Activated CD8-positive, alpha-beta memory T cell treated with anti-CD3 and anti-CD28 coated beads for 36 hours (primary cell): ENCODE data around the gene NMT2. TPM values are rescaled to one million over a fixed set of nuclear protein-coding genes. Genes with fewer than 3 reads are reported as not detected.
"Not testable (repeated sequence)": the region's sequence is repeated elsewhere in the genome, so short reads cannot be mapped to it uniquely, and the experiment has no call there.

Experiments used
- CTCF ChIA-PET: fragments of 350-600 bp; sonication (Branson Sonifier 250); formaldehyde crosslinking; loops from one replicate; lab custom pipeline; 2021; ENCODE audit warnings: antibody characterized with exemption; lab: Charles Lee
- POLR2A ChIA-PET: fragments of 350-600 bp; sonication (Branson Sonifier 250); formaldehyde crosslinking; loops from one replicate; lab custom pipeline; 2021; ENCODE audit warnings: antibody characterized with exemption; lab: Charles Lee
- total RNA-seq, 2 experiments: library from RNA; stranded (reverse); gene quantifications; one replicate each; pipeline ENCODE4 v1.2.3, GENCODE V29; 2021

The NMT2 gene
- 10 to 100 TPM in 1 of 2 experiments, 1 to 10 TPM in 1; 9.8 to 10.1 TPM for total RNA-seq

GRCh38 chr10:15168291-15168785 is at the start of gene NMT2:
TSS of gene NMT2 (minus strand) at chr10:15168693. CDS start at chr10:15168612, 81 bp downstream.
- ChIA-PET POLR2A (interaction anchor here (1.8 kb wide), 1 partner anchor 46 kb away, joined by 8 read pairs; no protein-coding TSS in a partner anchor), CTCF (interaction anchor here (1.7 to 2.1 kb wide), 2 partner anchors 45 to 62 kb away, joined by 6 to 9 read pairs; no protein-coding TSS in a partner anchor)

- POLR2A ChIA-PET: no interaction called here
- CTCF ChIA-PET: no interaction called here
Measured at GRCh38 chr10:15216700-15217099, 48.2 kb upstream of the NMT2 start.

- ChIA-PET CTCF (interaction anchor here (1.0 kb wide), 1 partner anchor 16 kb away, joined by 4 read pairs; no protein-coding TSS in a partner anchor), POLR2A (no interaction called here)
Measured at GRCh38 chr10:15214237-15214636, 45.7 kb upstream of the NMT2 start.

- CTCF ChIA-PET: no interaction called here
Measured at GRCh38 chr10:15213461-15213861, 45.0 kb upstream of the NMT2 start.

GRCh38 chr10:15211464-15211979 is 43.0 kb upstream of the NMT2 start:
- ChIA-PET CTCF (interaction anchor here (0.7 to 1.2 kb wide), 2 partner anchors 13 to 101 kb away, joined by 4 read pairs; no protein-coding TSS in a partner anchor), POLR2A (no interaction called here)

More at GRCh38 chr10:15213461-15213861, 45.0 kb upstream of the NMT2 start:
- POLR2A ChIA-PET: no interaction called here

- ChIA-PET POLR2A (no interaction called here), CTCF (interaction anchor here (0.7 to 1.2 kb wide), 2 partner anchors 12 to 45 kb away, joined by 3 to 4 read pairs; no protein-coding TSS in a partner anchor)
Measured at GRCh38 chr10:15210521-15210920, 42.0 kb upstream of the NMT2 start.

- ChIA-PET CTCF (no interaction called here), POLR2A (no interaction called here)
Measured at GRCh38 chr10:15209827-15210509, 41.5 kb upstream of the NMT2 start.

- CTCF ChIA-PET: interaction anchor here (1.2 kb wide), 1 partner anchor 11 kb away, joined by 3 read pairs; no protein-coding TSS in a partner anchor
Measured at GRCh38 chr10:15208221-15208620, 39.7 kb upstream of the NMT2 start.

GRCh38 chr10:15207410-15207809 is 38.9 kb upstream of the NMT2 start:
- POLR2A ChIA-PET: interaction anchor here (0.6 kb wide), 1 partner anchor 38 kb away, joined by 3 read pairs; no protein-coding TSS in a partner anchor
- CTCF ChIA-PET: not testable (repeated sequence)

More at GRCh38 chr10:15208221-15208620, 39.7 kb upstream of the NMT2 start:
- POLR2A ChIA-PET: interaction anchor here (0.6 kb wide), 1 partner anchor 38 kb away, joined by 3 read pairs; no protein-coding TSS in a partner anchor

GRCh38 chr10:15202639-15203038 is 34.1 kb upstream of the NMT2 start:
- ChIA-PET POLR2A (no interaction called here), CTCF (interaction anchor here (0.9 kb wide), 1 partner anchor 10 kb away, joined by 3 read pairs; no protein-coding TSS in a partner anchor)

- CTCF ChIA-PET: interaction anchor here (0.9 kb wide), 1 partner anchor 10 kb away, joined by 3 read pairs; no protein-coding TSS in a partner anchor
- POLR2A ChIA-PET: not testable (repeated sequence)
Measured at GRCh38 chr10:15202301-15202621, 33.8 kb upstream of the NMT2 start.

- ChIA-PET CTCF (no interaction called here), POLR2A (no interaction called here)
Measured at GRCh38 chr10:15201589-15202300, 33.3 kb upstream of the NMT2 start.

GRCh38 chr10:15200626-15201025 is 32.1 kb upstream of the NMT2 start:
- ChIA-PET CTCF (no interaction called here), POLR2A (no interaction called here)

- POLR2A ChIA-PET: interaction anchor here (0.6 kb wide), 1 partner anchor 36 kb away, joined by 5 read pairs; no protein-coding TSS in a partner anchor
- CTCF ChIA-PET: interaction anchor here (1.1 kb wide), 1 partner anchor 10 kb away, joined by 3 read pairs; no protein-coding TSS in a partner anchor
Measured at GRCh38 chr10:15197911-15198310, 29.4 kb upstream of the NMT2 start.

- POLR2A ChIA-PET: no interaction called here
- CTCF ChIA-PET: interaction anchor here (1.1 kb wide), 1 partner anchor 11 kb away, joined by 3 read pairs; no protein-coding TSS in a partner anchor
Measured at GRCh38 chr10:15197276-15197675, 28.8 kb upstream of the NMT2 start.

GRCh38 chr10:15196021-15196834 is 27.7 kb upstream of the NMT2 start:
- ChIA-PET CTCF (interaction anchor here (0.7 kb wide), 1 partner anchor 51 kb away, joined by 3 read pairs; no protein-coding TSS in a partner anchor), POLR2A (no interaction called here)

- ChIA-PET POLR2A (no interaction called here), CTCF (interaction anchor here (1.2 kb wide), 1 partner anchor 15 kb away, joined by 4 read pairs; no protein-coding TSS in a partner anchor)
Measured at GRCh38 chr10:15189133-15189885, 20.8 kb upstream of the NMT2 start.

- CTCF ChIA-PET: interaction anchor here (1.2 kb wide), 1 partner anchor 14 kb away, joined by 4 read pairs; no protein-coding TSS in a partner anchor
- POLR2A ChIA-PET: no interaction called here
Measured at GRCh38 chr10:15188603-15189002, 20.1 kb upstream of the NMT2 start.
